ENCODE measurements around the gene CGRRF1.

DNA sequence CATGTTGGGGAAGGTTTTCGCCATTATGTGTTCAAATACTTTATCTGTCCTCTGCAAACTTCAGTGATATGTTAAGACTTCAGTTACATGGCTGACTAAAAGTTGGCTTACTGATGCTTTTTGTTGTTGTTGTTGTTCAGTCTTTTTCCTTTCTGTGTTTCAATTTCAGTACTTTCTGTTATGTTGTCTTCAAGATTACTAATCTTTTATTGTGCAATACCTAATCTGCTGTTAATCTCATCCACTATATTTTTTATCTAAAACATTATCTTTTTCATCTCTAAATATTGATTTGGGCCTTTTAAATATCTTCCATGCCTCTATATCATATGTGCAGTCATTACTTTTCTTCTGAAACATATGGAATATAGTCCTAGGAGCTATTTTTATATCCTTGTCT is 7.0 kb downstream of the CGRRF1 start:
- no peak for TF ChIP-seq POLR2A (IDR thresholded peaks at IDR 0.05)
- TF ChIP-seq, protein P1, sequence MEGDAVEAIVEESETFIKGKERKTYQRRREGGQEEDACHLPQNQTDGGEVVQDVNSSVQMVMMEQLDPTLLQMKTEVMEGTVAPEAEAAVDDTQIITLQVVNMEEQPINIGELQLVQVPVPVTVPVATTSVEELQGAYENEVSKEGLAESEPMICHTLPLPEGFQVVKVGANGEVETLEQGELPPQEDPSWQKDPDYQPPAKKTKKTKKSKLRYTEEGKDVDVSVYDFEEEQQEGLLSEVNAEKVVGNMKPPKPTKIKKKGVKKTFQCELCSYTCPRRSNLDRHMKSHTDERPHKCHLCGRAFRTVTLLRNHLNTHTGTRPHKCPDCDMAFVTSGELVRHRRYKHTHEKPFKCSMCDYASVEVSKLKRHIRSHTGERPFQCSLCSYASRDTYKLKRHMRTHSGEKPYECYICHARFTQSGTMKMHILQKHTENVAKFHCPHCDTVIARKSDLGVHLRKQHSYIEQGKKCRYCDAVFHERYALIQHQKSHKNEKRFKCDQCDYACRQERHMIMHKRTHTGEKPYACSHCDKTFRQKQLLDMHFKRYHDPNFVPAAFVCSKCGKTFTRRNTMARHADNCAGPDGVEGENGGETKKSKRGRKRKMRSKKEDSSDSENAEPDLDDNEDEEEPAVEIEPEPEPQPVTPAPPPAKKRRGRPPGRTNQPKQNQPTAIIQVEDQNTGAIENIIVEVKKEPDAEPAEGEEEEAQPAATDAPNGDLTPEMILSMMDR (IDR thresholded peaks at IDR 0.05): no peak

Measured in testis (tissue), 2 donors.